NB4 (cell line): ENCODE measurements around the gene YAE1.

ENCODE experiments used
- DNase-seq: peaks from one replicate; pipeline ENCODE4 v3.0.0; 2010; ENCODE audit warnings: low read depth
- H3K4me3 ChIP-seq: one replicate; pipeline ENCODE4 v1.5.1; 2011; ENCODE audit warnings: mild to moderate bottlenecking, low read depth, low read length, moderate library complexity
- CTCF ChIP-seq: IDR thresholded peaks from one replicate; pipeline ENCODE4 v1.5.1; 2012; ENCODE audit warnings: low read depth, low read length
- MYC ChIP-seq: IDR thresholded peaks from 2 replicates; pipeline ENCODE4 v1.6.1; 2011; ENCODE audit warnings: low read depth, low read length
- POLR2A ChIP-seq: IDR thresholded peaks from 2 replicates; pipeline ENCODE4 v1.6.1; 2011; ENCODE audit warnings: mild to moderate bottlenecking; ENCODE audit not compliant: insufficient read length; ENCODE audit errors: extremely low read depth
- TF ChIP-seq, protein P1 (sequence below): IDR thresholded peaks from 2 replicates; pipeline ENCODE4 v1.6.1; 2011; ENCODE audit warnings: low read depth, low read length

Gene YAE1

DNA sequence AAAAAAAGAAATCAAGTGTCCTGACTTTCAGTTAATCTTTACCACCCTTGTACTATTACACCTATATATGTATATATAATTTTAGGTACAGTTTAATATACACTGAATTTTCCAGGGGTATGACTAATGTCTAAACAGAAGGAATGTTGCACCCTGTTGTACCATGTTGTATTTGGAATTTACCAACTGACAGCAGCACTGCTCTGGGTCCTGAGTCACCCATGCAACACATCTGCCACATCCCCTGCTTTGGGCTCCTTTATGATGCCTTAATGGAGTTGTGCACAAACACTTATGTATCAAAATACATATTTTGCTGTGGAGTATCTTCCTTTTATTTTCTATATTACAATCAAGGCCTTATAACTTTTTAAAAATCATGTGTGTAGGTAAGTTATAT, 21.2 kb downstream of the YAE1 start:
- TF ChIP-seq POLR2A (no peak), CTCF (no peak), MYC (no peak)
- TF ChIP-seq, protein P1, sequence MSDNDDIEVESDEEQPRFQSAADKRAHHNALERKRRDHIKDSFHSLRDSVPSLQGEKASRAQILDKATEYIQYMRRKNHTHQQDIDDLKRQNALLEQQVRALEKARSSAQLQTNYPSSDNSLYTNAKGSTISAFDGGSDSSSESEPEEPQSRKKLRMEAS, result no peak
- H3K4me3 ChIP-seq, result no peak overlapping the region
- no peak for DNase-seq

DNA sequence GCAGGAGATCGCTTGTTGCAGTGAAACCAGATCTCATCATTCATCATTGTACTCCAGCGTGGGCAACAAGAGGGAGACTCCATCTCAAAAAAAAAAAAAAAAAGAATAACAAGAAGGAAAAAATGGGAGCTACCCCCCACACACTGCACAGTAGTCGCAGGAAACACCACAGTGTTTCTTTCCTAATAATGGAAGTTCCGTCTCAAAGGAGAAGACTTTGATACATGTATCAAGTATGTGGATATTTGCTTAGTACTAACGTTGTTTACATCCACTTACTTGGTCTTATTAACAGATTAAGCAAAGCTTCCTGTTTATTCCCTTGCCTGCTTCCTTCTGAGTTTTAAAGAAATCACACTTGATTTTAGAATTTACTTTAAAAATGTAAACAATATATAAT, 22.2 kb downstream of the YAE1 start:
- no peak for DNase-seq
- no peak overlapping the region for H3K4me3 ChIP-seq
- TF ChIP-seq, protein P1, result no peak
- no peak for TF ChIP-seq CTCF
- no peak for TF ChIP-seq MYC
- no peak for TF ChIP-seq POLR2A

DNA sequence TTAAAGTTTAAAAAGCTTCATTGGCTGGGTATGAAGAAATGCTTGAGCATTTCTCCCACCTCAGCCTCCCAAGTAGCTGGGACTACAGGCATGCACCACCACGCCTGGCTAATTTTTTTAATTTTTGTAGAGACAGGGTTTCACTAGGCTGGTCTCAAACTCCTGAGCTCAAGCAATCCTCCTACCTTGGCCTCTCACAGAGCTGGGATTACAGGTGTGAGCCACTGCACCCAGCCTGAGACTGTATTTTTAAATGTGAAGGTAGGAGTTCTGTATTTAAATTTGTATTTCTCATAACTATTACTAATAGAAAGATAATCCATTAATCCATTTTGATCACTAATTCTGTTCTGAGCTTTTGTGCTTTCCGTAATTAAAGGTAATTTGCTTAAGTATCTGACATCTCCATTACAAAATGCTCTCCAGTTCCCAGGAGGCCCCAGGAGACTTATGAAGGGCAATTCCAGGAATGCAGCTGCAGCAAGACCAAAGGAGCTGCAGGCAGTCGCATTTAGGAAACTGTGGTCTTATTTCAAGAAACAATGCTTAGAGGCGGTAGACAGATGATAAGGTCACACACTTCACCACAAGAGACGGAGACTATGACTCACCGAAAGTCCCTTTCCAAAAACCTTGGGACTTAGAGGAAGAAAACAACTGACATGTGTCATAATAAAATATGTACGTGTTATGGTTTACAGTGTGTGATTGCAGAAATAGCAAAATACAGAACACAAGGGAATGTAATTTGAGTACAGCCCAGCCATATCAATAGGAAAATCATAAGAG, 23.3 kb downstream of the YAE1 start:
- no peak; the same call in 1 of the 2 replicates for TF ChIP-seq MYC
- TF ChIP-seq, protein P1, result no peak; the same call in 1 of the 2 replicates
- no peak for TF ChIP-seq POLR2A
- TF ChIP-seq CTCF, result no peak
- no peak overlapping the region for H3K4me3 ChIP-seq
- DNase-seq, result peak; percentile 95

DNA sequence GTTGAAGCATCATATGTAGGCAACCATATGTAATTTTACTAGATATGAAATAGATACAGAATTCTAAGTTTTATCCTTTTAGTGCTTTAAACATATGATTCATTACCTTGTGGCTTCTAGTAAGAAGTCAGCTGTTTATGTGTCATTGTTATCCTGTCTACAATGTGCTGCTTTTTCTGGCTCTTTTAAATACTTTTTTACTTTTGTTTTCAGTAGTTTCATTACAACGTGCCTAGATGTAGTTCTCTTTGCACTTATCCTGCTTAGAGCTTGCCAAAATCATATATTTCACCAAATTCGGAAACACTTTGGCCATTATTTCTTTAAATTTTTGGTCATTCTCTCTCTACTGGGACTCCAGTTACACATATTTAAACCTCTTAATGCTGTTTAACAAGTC, 26.4 kb downstream of the YAE1 start:
- no peak for TF ChIP-seq CTCF
- TF ChIP-seq POLR2A, result no peak
- TF ChIP-seq, protein P1, result no peak
- TF ChIP-seq MYC, result no peak
- DNase-seq, result no peak
- H3K4me3 ChIP-seq, result no peak overlapping the region

- H3K4me3 ChIP-seq, result no peak overlapping the region
- DNase-seq, result no peak
- TF ChIP-seq POLR2A, result no peak
- TF ChIP-seq, protein P1, result no peak
- no peak for TF ChIP-seq CTCF
- no peak for TF ChIP-seq MYC
Observed at GRCh38 chr7:39594988-39595620, 28.9 kb downstream of the YAE1 start.
